ENCODE results near the gene ACO1. TPM values are rescaled to one million over a fixed set of nuclear protein-coding genes. Genes with fewer than 3 reads are reported as not detected.

ACO1 gene
- total and polyA plus RNA-seq, 2 donors, result 29.6 to 31.9 TPM

GRCh38 chr9:32503008-32503407 is 118.6 kb downstream of the ACO1 start:
- no peak overlapping the region for H3K27ac ChIP-seq (ENCODE audit: low read depth)
- 82% methylated on average over 3 of the region's 3 CpGs for WGBS
- DNase-seq (ENCODE audit: extremely low spot score), result no peak

More at GRCh38 chr9:32503008-32503407, 118.6 kb downstream of the ACO1 start:
- Histone ChIP-seq H3K4me1 (ENCODE audit: insufficient read depth) (no peaks in the 10 kb centered on the region), H3K4me3 (ENCODE audit: low read depth, low read length) (no peak overlapping the region), H3K36me3 (ENCODE audit: insufficient read depth) (no peaks in the 10 kb centered on the region)

Other genes with a start within 250 kb of the ACO1 start
- gene RIGI, start 141.6 kb downstream of the ACO1 start, total RNA-seq, result 25.2 TPM
- gene RIGI, start 141.6 kb downstream of the ACO1 start, polyA plus RNA-seq, result 5.4 TPM
- 1.3 TPM for gene SMIM27, start 167.7 kb downstream of the ACO1 start, total RNA-seq
- gene SMIM27, start 167.7 kb downstream of the ACO1 start, polyA plus RNA-seq, result 11.9 TPM
- gene TOPORS, start 167.9 kb downstream of the ACO1 start, total RNA-seq, result 39.0 TPM
- gene TOPORS, start 167.9 kb downstream of the ACO1 start, polyA plus RNA-seq, result 13.3 TPM
- gene NDUFB6, start 188.5 kb downstream of the ACO1 start, total RNA-seq, result 45.5 TPM
- gene NDUFB6, start 188.5 kb downstream of the ACO1 start, polyA plus RNA-seq, result 58.1 TPM

All from urinary bladder (tissue), 4 donors.